ENCODE data around the gene RIMKLB. TPM values are rescaled to one million over a fixed set of nuclear protein-coding genes. Genes with fewer than 3 reads are reported as not detected.
"Not testable (repeated sequence)": the region's sequence is repeated elsewhere in the genome, so short reads cannot be mapped to it uniquely, and the experiment has no call there.

Gene RIMKLB
- total RNA-seq, 1 donor from 2014 or later: 1.3 TPM

DNA sequence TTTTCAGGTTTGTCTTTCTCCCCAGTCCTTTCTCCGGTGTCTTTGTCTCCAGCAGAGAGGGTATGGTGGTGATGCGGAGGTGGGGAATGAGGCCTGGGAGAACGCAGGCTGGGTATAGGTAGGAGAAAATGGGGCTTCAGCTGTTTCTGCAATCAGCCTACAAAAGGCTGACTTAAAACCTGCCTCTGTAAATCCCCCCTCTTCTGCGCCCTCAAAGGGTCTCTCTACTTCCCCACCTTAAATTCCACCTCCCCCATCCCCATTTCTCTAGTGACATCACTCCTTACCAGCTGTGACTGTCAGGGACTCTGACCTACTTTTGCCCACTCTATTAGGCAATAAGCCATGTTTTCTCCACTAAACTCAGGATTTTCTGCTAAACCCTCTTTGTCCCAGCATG is 8.1 kb upstream of the RIMKLB start:
- intact Hi-C loops (cut with micrococcal nuclease): no loop called here

DNA sequence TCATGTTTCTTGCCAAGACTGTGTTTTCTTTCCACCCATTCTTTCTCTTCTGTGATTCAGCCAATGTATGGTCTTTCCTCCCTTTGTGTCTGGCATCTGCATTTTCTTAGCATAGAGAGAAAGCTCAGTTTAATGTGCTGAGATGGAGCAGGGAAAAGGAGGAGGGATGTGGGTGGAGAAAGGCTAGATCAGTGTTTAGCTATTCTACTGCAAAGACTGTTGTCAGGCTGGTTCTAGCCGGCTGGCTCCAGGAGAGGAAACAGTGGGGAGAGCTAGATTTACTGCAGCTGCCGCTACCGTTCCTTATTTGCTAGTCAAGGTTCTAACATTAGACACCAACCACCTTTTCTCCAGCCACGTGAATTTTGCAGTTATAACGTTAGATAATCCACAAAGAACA is 5.2 kb upstream of the RIMKLB start:
- intact Hi-C loops (cut with micrococcal nuclease): no loop called here

DNA sequence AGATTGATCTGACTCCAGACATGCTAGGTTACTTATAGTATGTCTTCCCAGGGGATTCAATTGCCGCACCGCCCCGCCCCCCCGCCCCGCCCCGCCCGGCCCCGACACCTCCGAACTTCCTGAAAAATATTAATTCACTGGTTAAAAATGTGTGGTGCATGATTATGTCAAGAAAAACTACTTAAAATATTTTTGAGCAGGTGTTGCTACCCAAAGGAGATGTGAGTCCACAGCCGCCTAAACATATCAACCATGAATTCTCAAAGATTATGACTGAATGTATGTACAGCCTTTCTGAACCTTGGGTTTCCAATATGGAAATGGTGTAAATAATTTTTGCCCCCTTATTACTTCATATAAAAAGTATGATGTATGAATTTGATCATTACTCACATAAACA is 2.7 kb upstream of the RIMKLB start:
- intact Hi-C loops (cut with micrococcal nuclease): no loop called here

DNA sequence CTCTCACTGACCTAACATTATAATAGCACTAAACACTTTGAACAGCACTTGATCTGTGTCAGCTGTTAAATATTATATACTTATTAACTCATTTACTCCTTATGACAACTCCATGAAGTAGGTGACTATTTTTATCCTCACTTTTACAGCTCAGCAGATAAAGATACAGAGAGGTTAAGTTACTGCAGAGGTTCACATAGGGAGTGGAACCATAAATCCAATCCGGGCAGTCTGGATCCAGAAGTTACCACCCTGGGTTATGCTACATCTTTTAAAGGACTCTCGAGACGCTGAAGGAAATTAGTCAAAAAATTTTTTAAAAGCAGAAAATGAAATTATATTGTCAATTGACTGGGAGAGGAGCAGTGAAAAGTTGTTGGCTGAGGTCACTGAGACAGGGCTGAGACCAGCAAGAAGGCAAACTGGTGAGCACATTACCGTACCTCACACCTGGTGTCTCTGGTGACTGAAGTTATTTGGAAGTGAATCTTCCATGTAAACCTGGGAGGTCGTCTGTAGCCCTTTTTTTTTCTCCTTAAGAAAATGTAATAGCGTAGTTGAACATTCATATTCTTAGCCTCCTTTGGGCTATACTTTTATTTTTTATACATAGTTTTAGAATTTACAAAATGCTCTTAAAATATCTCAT is 1.2 kb upstream of the RIMKLB start:
- intact Hi-C loops (cut with micrococcal nuclease): no loop called here

DNA sequence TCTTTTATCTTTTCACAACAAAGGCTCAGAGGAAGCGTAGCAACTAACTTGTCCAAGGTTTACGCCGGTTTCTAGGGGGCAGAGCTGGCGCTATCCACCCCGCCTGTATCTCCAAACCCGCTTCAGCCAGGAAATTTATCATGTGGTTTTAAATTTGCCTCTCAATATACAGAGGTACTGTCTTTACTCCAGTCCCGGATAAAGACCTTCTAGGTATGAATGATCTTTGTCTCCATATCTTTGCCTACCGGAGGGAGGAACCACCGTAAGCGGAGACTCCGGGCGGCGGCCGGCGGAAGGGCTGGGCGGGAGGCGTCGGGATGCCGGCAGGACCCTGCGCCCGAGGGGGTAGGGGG is 693 bp upstream of the RIMKLB start:
- intact Hi-C loops (cut with micrococcal nuclease): no loop called here

DNA sequence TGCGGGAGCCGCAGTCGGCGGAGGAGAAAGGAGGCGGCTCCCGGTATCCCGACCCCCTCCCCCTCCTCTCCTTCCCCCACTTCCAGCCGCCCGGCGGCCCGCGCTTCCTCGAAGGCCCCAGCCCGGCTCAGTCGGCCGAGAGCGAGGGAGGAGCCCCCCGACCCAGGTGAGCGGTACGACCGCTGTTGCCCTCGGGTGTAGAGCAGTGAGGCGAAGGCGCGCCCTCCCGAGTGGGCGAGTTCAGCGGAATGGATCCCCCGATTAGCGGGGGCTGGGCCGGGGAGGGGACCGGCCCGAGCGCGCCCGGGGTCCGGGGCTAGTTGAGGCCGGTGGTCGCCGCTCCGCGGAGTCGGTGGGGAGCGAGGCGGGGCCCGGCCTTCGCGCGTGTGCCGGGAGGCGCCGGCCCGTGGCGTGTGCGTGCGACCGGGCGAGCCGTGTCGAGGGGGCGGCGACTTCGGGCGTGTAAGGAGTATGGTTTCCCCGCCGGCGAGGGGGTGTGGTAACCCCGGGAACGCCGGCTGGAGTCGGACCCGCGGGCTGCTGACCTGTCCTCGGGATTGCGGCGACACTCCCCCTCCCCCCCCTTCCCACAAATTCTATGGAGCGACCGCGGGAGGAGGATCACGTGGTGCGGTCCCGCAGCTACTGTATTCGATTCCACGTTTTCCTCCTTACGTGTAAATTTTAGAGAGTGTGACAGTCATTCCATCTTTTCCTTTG is 501 bp downstream of the RIMKLB start:
- intact Hi-C loops (cut with micrococcal nuclease): loop anchor here (2.0 kb wide), 1 partner anchor 327 kb away; no protein-coding TSS in a partner anchor

DNA sequence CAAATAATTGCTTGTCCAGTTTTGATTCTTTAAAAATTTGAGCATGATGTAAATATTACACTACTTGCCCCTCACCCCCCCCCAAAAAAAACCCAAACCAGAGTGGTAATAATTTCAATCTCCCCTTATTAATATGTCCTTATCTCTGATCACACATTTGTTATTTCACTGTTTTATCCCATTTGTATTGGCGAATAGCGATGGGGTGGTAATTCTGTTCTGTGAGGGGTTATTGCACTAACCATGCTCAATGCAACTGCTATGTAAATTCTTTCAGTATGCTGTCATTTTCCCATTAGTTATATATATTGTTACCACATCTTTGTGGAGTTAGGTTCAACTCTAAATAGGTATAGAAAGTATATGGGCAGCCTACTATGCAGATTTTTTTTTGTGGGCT is 1.1 kb downstream of the RIMKLB start:
- intact Hi-C loops (cut with micrococcal nuclease): loop anchor here (2.0 kb wide), 1 partner anchor 326 kb away; no protein-coding TSS in a partner anchor

DNA sequence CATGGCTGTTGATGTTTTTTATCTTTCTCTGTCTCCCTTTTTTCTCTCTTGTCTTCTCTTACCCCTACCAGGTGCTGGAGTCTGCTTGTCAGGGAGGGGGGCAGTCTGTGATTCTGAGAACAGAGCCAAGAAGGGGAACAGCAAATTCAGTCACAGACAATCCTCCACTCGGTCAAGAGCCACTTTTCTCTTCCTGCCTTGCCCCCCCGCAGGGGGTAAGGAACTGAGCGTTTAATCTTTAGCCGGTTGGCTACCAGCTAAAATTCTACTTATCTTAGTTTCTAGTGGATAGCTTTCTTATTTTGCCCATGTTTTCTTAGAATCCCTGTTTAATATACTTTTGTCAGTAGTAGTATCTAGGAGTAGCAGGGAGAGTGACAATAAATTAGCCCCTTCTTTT is 1.9 kb downstream of the RIMKLB start:
- intact Hi-C loops (cut with micrococcal nuclease): loop anchor here (2.0 kb wide), 1 partner anchor 325 kb away; no protein-coding TSS in a partner anchor

DNA sequence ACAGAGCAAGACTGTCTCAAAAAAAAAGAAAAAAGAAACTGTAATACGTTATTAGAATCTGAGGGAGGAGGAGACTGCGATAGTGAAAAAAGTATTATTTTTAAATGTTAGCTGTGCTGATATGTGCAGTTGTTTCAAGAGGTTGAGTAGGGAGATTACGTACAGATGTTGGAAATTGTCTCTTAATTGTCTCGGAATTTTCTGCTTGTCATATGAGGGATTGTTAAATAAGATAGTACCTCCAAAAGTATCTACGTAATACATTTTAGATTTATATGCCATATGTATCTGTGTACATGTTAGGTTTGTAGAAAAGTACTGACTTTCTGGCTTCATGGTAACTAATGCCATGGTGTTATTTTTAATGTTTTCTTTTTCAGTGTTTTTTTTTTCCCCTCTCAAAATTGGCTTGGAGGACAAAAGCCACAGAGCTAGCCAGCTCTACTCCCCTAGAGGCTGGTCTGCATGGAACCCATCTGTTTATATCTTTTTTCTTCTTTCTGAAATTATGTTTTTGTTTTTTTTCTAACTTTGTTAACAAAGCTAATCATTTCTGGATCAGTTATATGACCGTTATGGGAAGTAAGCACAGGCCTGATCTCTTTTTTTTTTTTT is 3.4 kb downstream of the RIMKLB start:
- intact Hi-C loops (cut with micrococcal nuclease): no loop called here

DNA sequence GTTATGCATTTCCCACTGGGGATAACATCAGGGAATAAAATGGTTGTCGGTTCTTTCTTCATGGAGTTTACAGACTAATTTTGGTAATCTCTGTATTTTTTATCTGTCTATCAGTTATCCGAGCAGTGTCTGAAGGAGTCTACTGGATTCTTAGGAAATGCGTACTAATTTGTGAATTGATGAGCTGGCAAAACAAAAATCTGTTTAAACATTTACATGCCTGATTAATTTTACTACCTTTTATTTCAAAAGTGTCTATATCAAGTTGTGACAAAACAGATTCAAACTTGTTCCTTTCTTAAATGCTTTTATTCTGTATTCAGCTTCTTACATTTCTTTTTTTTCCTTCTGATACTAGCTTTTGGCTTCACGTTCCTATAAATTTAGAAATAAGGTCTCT is 4.4 kb downstream of the RIMKLB start:
- intact Hi-C loops (cut with micrococcal nuclease): no loop called here

DNA sequence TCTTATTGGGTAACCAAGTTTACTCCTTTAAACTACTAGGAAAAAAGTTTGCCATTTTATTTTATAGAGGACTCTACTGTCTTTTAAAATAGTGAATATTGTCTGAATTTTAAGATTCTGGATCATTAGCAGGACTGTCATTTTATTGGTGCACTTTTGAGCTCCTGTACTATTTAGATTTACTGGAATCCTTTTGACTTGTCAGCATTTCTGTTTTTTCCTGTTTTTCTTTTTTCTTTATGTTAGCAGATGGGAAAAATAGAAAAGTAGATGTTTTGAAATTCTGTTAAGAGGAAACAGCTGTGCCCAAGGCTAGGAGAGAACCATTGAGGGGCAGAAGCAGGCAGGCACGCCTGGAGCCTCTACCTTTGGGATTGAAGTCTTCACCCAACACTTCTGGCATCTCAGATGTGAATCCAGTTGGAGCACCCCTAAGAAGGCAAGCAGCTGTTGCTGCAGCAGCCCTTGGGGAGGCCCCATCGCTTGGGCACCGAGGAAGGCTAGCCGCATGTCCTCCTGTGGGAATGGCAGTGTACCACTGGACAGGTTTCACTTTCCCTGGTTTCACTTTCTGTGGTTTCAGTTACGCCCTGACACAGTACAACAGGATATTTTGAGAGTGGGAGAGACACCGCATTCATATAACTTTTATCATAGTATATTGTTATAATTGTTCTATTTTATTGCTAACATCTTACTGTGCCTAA is 11.5 kb downstream of the RIMKLB start:
- intact Hi-C loops (cut with micrococcal nuclease): no loop called here

DNA sequence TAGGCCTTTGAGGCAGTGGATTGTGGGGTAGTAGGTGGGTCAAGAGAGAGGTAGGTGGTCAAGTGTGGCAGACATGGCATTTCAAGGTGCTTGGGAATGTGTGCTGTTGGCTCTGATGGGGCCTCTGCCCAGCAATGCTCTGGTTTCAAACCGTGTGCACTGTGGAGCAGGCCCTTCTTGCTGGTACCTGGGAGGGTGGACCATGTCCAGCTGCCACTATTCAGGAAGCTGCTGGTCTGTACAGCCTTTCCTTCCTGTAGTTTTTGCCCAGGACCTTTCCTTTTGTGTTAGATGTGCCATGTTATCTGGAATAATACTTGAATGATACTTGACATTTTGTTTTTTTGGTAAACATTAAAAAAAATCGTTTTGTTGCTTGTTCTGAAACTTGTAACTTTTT is 14.8 kb downstream of the RIMKLB start:
- intact Hi-C loops (cut with micrococcal nuclease): no loop called here

DNA sequence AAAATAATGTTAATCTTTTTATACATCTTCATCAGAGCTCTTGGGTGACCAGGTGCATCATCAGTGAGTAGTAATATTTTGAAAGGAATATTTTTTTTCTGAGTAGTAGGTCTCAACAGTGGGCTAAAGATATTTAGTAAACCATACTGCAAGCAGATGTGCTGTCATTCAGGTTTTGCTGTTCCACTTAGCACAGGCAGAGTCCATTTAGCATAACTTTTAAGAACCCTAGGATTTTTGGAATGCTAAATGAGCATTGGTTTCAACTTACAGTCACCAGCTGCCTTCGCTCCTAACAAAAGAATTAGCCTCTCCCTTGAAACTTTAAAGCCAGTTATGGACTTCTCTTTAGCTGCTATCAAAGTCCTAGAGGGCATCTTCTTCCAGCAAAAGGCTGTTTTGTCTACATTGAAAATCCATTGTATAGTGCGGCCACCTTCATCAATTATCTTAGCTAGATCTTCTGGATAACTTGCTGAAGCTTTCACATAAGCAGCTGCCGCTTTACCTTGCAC is 24.6 kb downstream of the RIMKLB start:
- intact Hi-C loops (cut with micrococcal nuclease): no loop called here

DNA sequence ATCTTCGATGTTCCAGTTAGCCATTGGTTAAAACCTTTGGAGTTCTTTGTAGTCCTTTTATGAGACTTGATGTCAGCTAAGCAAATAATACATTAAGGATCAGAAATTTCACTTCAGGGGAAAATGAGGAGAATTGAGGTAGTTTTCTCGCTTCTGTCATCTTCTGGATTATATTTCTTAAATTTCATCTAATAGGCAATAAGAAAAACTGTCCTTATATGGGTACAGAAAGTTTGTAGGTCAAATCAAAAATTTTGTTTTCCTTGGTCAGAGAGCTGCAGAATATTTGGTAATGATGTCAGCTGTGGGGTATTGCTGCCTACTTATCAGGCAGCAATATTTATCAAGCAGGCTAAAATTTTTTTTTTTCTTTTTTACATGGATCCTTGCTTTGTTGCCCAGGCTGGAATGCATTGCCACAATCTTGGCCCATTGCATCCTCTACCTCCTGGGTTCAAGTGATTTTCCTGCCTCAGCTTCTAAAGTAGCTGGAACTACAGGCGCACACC is 37.1 kb downstream of the RIMKLB start:
- intact Hi-C loops (cut with micrococcal nuclease): no loop called here

DNA sequence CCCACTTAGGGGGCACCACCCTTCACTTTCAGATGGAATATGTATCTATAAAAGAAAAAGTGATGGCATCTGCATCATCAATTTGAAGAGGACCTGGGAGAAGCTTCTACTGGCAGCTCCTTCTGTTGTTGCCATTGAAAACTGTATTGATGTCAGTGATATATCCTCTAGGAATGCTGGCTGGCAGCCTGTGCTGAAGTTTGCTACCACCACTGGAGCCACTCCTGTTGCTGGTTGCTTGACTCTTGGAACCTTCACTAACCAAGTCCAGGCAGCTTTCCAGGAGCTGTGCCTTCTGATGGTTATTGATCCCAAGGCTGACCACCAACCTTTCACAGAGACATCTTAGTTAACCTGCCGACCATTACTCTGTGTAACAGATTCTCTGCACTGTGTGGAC is 44.7 kb downstream of the RIMKLB start:
- intact Hi-C loops (cut with micrococcal nuclease): no loop called here

DNA sequence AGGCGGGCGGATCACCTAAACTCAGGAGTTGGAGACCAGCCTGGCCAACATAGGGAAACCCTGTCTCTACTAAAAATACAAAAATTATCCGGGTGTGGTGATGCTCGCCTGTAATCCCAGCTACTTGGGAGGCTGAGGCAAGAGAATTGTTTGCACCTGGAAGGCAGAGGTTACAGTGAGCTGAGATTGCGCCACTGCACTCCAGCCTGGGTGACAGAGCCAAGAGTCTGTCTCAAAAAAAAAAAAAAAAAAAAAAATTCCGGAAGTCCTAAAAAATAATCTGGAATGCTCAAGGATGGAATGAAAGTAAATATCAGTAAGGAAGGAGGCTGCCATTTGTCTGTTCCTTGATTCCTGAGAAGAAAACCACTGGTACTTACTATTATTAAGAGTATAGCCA is 45.3 kb downstream of the RIMKLB start:
- intact Hi-C loops (cut with micrococcal nuclease): not testable (repeated sequence)

DNA sequence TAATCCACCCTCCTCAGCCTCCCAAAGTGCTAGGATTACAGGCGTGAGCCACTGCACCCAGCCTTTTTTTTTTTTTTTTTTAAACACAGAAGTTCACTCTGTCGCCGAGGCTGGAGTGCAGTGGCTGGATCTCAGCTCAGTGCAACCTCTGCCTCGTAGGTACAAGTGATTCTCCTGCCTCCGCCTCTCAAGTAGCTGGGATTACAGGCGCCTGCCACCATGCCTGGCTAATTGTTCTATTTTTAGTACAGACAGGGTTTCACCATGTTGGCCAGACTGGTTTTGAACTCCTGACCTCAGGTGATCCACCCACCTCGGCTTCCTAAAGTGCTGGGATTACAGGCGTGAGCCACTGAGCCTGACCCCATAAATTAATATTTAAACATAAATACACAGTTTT is 47.8 kb downstream of the RIMKLB start:
- intact Hi-C loops (cut with micrococcal nuclease): not testable (repeated sequence)

DNA sequence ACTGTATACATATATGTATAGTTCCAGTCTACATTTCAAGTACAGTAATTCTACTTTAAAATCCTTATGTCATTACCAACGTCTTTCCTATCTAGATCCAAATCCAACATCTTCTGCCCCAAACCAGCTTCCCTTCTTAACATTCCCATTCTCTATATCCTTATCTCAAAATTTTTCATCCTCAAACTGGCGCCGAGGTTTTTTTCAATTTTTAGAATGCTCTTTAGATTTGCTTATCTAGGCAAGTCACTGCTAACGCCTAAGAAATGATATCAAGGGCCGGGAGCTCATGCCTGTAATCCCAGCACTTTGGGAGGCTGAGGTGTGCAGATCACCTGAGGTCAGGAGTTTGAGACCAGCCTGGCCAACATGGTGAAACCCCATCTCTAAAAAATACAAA is 48.3 kb downstream of the RIMKLB start:
- intact Hi-C loops (cut with micrococcal nuclease): no loop called here

DNA sequence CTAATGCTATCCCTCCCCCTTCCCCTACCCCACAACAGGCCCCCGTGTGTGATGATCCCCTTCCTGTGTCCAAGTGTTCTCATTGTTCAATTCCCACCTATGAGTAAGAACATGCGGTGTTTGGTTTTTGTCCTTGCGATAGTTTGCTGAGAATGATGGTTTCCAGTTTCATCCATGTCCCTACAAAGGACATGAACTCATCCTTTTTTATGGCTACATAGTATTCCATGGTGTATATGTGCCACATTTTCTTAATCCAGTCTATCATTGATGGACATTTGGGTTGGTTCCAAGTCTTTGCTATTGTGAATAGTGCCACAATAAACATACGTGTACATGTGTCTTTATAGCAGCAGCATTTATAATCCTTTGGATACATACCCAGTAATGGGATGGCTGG is 62.3 kb downstream of the RIMKLB start:
- intact Hi-C loops (cut with micrococcal nuclease): not testable (repeated sequence)

DNA sequence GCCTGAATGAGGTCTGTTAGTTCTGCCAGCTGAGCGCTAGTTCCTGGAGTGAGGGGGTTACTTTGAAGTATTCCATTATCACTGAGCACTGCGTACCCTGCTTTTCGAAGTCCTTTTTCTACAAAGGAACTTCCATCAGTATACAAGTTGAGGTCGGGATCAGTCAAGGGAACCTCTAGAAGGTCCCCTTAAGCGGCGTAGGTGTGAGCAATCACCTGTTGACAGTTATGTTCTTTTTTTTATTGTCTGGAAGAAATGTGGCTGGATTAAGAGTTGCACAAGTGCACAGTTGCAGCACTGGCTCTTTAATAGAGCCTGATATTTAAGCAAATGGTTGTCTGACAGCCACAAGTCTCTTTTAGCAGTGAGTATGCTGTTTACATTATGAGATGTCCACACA is 64.9 kb downstream of the RIMKLB start:
- intact Hi-C loops (cut with micrococcal nuclease): not testable (repeated sequence)

DNA sequence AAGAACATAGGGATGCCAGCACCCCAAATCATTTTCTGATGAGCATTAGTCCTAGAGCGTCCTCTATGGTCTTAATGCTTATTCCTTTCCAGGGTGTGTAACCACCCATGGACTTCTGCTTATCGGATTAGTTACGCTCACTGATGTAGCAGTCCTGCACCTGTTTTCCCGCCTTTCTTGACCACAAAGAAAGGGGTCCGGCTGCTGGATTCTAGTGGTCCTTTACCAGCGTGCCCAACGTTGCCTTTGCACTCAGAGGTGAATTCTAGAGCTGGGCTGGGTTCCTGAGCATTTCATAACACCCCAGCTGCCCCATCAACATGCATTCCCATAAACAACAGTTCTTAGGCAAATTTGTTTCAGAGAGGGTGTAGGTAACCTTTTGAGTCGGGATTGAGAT is 68.3 kb downstream of the RIMKLB start:
- intact Hi-C loops (cut with micrococcal nuclease): not testable (repeated sequence)

DNA sequence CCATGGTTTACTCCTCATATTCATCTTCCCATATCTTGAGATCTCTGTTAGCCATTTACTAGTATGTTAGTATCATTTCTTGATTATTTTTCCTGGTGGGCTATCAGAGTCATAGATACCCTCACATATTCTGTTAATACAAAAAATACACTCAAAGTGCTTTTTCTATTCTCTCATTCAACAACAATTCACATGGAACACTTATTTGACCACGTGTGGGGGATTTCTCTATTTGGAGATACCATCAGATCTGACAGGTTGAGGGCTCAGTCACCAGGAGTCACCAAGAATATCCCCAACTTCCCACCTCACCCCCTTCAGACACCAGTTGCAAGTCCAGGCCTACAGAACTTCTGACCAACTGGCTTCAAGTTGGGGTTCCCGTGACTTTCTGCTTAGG is 72.7 kb downstream of the RIMKLB start:
- intact Hi-C loops (cut with micrococcal nuclease): no loop called here

Data from T-helper 2 cell treated with Interferon-gamma antibody and Interleukin-4, amounts not matched to agents 100 ng/mL and 5 ng/mL, for 36 hours (primary cell).